GM12865 (cell line): Measurements from ENCODE around the gene USP28.

Experiments
- DNase-seq: peaks from one replicate; pipeline ENCODE4 v3.0.0; 2010; ENCODE audit warnings: low read depth
- H3K4me3 ChIP-seq: 2 replicates; pipeline ENCODE4 v1.5.1; 2011; ENCODE audit warnings: mild to moderate bottlenecking, low read depth, low read length, control low read depth
- TF ChIP-seq, protein P1 (sequence below): IDR thresholded peaks from 2 replicates; pipeline ENCODE4 v1.5.1; 2011; ENCODE audit warnings: low read length, control low read depth, low read depth, inconsistent platforms; ENCODE audit not compliant: insufficient read depth; ENCODE audit errors: missing control alignments

Gene USP28

DNA sequence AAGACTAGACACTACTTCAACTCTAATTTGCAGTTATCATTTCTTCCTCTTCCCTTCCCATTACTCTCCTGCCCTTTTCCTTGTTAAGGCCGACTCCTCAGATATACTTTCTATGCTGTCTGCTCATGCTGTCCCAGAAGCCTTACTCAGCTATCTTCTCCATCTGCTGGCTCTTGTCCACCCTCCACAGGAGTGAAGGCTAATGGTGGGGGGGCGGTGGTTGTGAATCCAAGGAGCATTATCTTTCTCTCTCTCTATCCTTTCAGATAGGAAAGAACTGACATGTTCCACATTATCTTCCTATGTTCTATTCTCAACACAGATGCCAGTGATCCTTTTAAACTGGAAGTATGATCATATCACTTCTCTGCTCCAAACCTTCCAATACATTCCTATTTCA lies 37.4 kb downstream of the USP28 start:
- no peak for DNase-seq
- no peak overlapping the region for H3K4me3 ChIP-seq
- TF ChIP-seq, protein P1, sequence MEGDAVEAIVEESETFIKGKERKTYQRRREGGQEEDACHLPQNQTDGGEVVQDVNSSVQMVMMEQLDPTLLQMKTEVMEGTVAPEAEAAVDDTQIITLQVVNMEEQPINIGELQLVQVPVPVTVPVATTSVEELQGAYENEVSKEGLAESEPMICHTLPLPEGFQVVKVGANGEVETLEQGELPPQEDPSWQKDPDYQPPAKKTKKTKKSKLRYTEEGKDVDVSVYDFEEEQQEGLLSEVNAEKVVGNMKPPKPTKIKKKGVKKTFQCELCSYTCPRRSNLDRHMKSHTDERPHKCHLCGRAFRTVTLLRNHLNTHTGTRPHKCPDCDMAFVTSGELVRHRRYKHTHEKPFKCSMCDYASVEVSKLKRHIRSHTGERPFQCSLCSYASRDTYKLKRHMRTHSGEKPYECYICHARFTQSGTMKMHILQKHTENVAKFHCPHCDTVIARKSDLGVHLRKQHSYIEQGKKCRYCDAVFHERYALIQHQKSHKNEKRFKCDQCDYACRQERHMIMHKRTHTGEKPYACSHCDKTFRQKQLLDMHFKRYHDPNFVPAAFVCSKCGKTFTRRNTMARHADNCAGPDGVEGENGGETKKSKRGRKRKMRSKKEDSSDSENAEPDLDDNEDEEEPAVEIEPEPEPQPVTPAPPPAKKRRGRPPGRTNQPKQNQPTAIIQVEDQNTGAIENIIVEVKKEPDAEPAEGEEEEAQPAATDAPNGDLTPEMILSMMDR, result no peak

DNA sequence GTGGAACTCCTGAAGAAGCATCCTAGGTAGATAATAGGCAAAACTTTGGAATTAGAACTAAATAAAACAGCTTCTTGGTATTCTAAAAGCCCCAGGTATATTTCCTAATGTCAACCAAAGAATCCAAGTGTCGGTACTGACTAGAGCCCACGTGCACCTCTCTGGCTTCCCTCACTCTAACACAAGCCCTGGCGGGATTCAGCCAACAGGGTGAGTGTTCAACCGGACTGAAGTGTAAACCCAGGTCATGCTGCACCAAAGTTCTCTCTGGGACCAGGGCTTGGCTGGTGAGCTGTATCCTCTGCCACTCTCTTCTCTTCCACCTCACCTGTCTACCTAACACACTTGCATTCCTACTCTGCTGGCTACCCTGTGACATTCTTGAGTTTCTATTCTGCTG lies 40.1 kb downstream of the USP28 start:
- DNase-seq, result no peak
- TF ChIP-seq, protein P1, result no peak
- H3K4me3 ChIP-seq, result no peak overlapping the region

DNA sequence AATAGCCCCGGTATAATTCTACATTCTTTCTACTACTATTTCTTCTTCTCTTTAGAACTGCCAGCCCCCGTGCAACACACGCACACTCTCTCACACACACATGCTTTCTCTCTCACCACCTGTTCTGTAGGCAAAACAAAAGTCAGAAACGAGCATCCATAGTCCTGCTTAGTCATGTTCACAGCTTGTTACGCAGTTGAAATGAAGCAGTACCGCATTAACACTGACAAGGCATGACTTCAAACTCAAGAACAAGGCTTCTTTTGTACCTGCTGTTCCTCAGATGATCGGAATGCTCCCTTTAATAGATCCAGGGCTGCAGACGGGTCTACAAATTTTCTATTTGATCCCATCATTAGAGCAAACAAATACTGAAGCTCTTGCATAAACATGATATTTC lies 42.2 kb downstream of the USP28 start:
- no peak for DNase-seq
- H3K4me3 ChIP-seq, result no peak overlapping the region
- TF ChIP-seq, protein P1, result no peak

DNA sequence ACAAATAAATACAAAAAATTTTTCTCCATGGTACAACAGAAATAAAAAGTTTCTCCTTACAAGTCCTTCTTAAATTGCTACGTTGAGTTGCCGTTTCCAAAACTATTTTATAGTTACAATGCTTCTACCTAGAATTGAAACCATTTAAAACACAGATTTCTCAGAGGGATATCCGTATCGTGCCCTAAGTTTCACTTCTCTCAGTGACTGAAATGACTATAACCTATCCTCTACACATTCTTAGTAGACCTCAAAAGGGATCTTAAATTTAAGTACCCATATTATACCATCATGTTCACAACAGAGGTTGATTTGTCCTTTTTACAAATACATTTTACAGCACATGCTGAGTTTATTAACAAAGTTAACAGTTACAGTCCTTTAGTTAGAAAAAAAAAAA lies 44.1 kb downstream of the USP28 start:
- TF ChIP-seq, protein P1, result no peak
- no peak overlapping the region for H3K4me3 ChIP-seq
- peak; percentile 53 for DNase-seq

DNA sequence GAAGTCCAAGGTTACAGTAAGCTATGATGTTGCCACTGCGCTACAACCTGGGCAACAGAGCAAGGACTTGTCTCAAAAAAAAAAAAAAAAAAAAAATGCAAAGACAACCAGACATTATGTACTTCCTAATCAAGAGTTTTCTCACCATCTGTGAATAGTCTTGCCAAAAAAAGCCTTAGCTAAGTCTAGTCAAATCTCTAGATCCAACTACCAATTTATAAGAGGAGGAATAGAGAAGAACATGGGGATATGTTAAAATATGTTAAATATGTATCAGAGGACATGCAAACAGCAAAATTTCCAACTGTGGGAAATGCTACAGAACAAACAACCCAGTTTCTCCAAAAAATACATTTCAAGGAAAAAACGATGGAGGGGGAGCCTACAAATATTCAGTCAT lies 45.6 kb downstream of the USP28 start:
- no peak overlapping the region for H3K4me3 ChIP-seq
- DNase-seq, result no peak
- TF ChIP-seq, protein P1, result no peak

DNA sequence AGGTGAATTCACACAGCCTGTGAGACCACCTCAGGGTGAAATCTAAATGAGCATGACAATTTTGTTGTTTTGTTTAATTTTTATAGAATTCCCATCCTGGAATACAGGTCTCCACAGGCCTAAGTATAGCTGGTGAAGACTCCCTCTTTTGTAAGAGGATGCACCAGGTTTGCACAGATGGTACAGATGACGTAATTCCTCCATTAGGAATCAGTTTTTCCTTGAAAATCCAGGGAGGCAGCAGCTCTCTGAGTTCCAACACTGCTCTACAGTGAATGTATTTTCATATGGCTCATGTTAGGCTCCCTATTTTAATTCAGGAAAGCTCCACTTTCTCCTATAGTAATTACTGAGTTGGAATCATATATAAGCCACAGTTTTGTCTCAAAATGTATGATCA lies 47.2 kb downstream of the USP28 start:
- no peak overlapping the region for H3K4me3 ChIP-seq
- TF ChIP-seq, protein P1, result no peak
- DNase-seq, result no peak

DNA sequence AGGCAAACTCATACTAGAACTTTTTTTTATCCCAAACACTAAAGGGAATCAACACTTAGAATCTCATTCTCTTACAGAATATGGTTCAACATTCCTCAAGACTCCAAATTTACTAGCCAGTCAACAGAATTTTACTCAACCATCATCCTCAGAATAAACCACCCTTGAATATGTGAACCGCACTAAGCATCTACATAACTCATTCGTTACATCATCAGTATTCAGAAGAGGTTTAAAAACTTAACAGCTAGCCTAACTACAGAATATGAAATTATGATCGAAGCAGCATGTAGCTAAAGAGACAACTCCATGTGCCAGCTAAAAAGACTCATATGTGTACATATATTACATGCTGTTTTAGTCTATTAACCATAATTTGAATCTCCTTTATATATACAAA lies 47.9 kb downstream of the USP28 start:
- TF ChIP-seq, protein P1, result no peak
- no peak overlapping the region for H3K4me3 ChIP-seq
- DNase-seq, result no peak
